ENCODE data around the gene EFTUD2. TPM values are rescaled to one million over a fixed set of nuclear protein-coding genes. Genes with fewer than 3 reads are reported as not detected.

Gene EFTUD2
- total RNA-seq, 1 donor from 2014 or later, result 98.4 TPM

GRCh38 chr17:44801880-44802279 lies 97.4 kb downstream of the EFTUD2 start:
- Histone ChIP-seq H3K4me3 (ENCODE audit: low read depth, low read length) (no peak overlapping the region), H3K36me3 (ENCODE audit: control insufficient read depth, insufficient read depth, low read length) (peaks cover 5% of the 10 kb centered on the region), H3K27me3 (ENCODE audit: control insufficient read depth, insufficient read depth, low read length) (no peaks in the 10 kb centered on the region)
- no peak for TF ChIP-seq CTCF (IDR thresholded peaks at IDR 0.05; ENCODE audit: insufficient read depth, low read length, poor library complexity, severe bottlenecking)
- no peak for DNase-seq (ENCODE audit: low read depth)

Other genes with a start within 250 kb of the EFTUD2 start
- gene MEIOC, start 243.0 kb downstream of the EFTUD2 start, total RNA-seq, result 3.8 and 5.6 TPM in 2 replicates
- 22.7 and 23.6 TPM in 2 replicates for gene CCDC43, start 209.7 kb downstream of the EFTUD2 start, total RNA-seq
- 6.2 and 10.2 TPM in 2 replicates for gene DBF4B, start 190.8 kb downstream of the EFTUD2 start, total RNA-seq
- gene ADAM11, start 140.5 kb downstream of the EFTUD2 start, total RNA-seq, result 0.21 and 1.6 TPM in 2 replicates
- 25.7 and 36.9 TPM in 2 replicates for gene GJC1, start 69.2 kb downstream of the EFTUD2 start, total RNA-seq
- not detected in 2 replicates for gene HIGD1B, start 51.6 kb downstream of the EFTUD2 start, total RNA-seq
- gene GFAP, start 16.1 kb upstream of the EFTUD2 start, total RNA-seq, result not detected in 2 replicates
- 1.4 and 2.8 TPM in 2 replicates for gene KIF18B, start 48.3 kb upstream of the EFTUD2 start, total RNA-seq
- gene C1QL1, start 68.9 kb upstream of the EFTUD2 start, total RNA-seq, result 0.08 TPM in 1 of 2 replicates, not detected in the other
- gene DCAKD, start 152.2 kb upstream of the EFTUD2 start, total RNA-seq, result 61.5 and 65.9 TPM in 2 replicates
- 68.0 and 82.0 TPM in 2 replicates for gene NMT1, start 161.9 kb upstream of the EFTUD2 start, total RNA-seq
- gene PLCD3, start 233.1 kb upstream of the EFTUD2 start, total RNA-seq, result 54.5 and 61.9 TPM in 2 replicates
- gene ACBD4, start 236.2 kb upstream of the EFTUD2 start, total RNA-seq, result 7.1 and 8.2 TPM in 2 replicates
- gene HEXIM1, start 249.0 kb upstream of the EFTUD2 start, total RNA-seq, result 17.9 and 20.0 TPM in 2 replicates

Data from kidney epithelial cell (primary cell).